ENCODE measurements around the gene CPED1.
"Not testable (repeated sequence)": the region's sequence is repeated elsewhere in the genome, so short reads cannot be mapped to it uniquely, and the experiment has no call there.

CPED1 gene

DNA sequence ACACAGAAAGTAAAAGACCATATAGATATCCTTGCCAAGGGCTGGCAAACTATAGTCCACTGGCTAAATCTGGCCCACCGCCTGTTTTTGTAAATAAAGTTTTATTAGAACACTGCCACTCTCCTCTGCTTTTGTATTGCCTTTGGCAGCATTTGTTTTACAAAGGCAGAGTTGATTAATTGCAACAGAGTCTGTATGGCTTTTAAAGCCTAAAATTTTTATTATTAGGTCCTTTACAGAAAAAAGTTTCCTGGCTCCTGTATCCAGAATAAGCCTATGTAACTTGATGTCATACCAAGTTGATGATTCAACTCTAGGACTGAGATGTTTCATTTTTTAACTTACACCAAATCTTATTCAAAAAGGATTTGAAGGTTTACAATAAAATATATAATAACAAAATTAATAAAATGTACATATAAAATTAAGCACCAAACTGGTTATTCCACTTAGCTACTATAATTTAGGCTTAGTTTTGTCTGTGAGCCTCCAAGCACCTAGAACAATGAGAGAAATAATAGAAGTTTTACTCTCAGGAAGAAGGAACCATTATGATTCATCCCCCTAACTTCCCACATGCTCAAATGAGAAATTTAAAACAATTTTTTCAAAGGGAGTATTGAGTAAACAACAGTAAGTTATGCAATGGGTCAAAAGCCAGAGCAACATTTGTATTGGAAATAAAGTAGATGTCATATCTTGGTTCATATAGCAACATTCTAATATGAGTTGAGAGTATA, 31.9 kb downstream of the CPED1 start:
- peak; percentile 56 for DNase-seq (ENCODE audit: low spot score)

DNA sequence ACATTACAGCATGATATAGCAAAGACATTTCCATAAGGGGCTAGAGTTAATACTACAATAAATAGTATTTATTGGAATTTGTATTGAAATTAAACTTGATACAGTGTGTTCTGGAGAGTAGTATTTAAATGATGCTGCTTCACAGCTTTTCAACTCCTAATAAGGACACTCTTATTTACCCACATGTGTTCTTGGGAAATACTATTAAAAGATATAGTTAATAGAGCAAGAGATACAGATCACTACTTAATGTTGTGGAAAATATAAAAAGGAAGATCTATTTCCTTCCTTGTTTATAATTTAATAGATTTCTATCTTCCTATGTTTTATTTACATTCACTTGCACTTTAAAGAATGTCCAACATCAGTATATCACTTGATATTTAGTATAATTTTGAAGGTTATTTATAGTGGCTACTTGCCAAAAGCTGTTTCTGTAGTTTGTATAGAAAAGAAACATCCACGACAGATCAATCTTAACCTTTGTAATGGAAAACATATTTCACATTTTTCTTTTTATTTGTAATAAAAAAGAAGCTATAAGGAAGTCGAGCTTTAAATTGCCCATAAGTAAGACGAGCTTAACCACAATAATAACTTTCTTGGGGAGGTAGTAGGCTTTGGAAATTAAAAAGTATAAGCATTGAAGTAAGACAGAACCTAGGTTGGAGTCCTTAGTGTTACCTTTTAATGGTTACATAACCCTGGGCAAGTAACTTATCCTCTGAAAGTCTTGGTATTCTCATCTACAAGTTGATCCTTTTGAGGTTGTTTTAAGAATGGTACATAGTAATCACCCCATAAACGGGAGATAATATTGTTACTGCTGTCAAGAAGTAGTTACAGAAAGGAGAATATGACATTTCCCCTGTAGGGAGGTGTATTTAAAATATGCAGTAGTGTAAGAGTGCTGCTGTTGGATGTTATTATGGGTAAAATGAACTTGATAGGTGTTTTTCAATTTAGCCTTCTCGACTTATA, 32.8 kb downstream of the CPED1 start:
- no peak for DNase-seq (ENCODE audit: low spot score)

DNA sequence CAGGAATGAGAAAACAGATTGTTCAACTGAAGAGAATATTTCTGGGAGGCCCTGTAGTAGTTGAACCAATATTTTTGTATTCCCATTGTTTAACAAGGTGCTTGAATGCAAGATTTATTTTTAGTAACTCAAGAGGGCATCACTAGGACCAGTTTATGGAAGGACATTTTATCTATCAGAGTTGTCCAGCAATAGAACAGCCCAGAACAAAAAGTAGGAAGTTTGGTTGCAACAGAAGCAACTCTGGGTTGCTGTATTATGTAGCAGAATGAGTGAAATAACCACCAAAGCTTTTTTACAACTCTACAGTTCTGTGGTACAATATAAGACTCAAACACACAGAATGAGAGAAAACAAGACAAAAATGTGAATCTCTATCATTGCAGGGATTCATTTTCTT, 34.7 kb downstream of the CPED1 start:
- DNase-seq (ENCODE audit: low spot score), result no peak

DNA sequence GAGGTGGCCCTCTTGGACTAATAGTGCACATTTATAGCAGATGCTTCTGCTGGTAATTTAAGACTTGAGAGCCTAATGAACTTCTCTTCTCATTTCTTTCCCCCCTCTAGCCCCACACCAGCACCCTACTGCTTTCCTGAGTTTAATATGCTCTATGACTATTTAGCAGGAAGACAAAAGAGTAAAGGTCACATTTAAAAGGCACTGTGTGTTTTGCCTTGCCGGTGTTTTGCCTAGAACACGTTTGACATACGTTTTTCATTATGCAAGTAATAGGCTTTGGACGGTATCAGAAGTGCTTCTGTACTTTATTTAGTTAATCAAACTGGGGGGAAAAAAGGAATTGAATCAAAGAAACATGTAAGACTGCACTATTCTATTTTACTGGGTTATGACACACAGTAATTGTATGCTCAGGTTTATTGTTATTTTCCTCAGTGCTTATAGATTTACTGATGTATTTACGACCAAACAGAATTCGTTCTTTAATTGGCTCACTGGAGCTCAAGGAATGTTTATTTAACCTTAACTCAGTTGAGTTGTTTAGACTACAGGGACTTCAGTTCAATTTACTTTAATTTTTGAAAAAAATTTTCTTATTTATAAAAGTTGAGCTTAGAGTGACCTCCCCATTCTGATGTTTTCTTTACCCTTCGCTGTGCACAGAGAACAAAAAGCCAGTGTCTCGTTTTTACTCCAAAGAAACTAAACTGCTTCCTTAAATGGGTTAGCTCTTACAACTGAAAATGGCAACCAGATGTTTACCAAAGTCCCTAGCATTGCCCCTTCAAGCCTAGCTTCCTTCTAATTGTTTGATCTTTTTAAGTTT, 35.4 kb downstream of the CPED1 start:
- no peak for DNase-seq (ENCODE audit: low spot score)

DNA sequence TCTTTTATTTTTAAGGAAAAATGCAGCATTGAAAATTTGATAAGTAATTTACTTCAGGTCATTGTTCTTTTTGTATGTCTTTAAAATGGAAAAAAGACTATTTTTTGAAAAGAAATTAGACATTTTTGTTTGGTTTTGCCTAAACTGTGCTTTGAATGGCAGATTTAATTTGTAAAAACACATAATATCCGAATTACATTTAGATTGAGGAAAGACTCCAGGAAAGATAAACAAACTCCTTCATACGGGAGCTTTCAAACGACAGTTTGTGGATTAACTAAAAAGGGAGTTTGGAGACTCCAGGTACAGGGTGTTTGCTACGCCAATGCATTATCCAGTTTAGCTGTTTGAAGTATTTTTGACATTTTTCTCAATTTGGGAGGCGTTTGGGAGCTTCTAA, 36.1 kb downstream of the CPED1 start:
- no peak for DNase-seq (ENCODE audit: low spot score)

DNA sequence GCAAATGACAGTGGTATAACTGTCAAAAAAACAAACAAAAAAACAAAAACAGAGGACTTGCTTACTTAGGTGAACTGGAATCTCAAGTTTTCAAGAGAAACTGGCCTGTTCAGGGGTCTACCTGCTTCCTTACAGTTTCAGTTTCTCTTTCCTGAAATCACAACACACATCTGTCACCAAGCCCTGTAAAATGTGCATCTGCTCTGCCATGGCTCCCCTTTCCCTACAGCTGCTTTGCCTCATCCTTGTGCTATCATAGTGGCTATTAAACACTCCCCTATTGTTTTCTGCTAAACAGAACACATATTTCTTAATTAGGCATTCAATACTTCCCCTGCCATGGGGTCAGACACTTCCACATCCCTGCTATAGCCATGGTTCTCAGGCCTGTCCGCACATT, 37.6 kb downstream of the CPED1 start:
- no peak for DNase-seq (ENCODE audit: low spot score)

DNA sequence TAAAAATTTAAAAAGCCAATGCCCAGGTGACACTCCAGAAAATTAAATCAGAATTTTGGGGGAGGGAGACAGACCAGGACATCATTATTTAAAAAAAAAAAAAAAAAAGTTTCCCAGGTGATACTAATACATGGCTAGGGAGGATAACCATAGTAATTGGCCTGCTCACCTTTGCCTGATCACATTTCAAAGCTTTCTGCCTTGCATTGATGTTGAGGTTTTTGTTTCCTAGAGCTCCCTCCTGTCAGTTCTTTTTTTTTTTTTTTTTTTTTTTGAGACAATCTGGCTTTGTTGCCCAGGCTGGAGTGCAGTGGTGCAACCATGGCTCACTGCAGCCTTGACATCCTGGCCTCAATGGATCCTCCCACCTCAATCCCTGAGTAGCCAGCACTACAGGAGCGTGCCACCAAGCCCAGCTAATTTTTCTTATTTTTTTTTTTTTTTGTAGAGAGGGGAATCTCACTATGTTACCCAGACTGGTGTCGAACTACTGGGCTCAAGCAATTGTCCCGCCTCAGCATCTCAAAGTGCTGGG, 38.1 kb downstream of the CPED1 start:
- DNase-seq (ENCODE audit: low spot score), result no peak

DNA sequence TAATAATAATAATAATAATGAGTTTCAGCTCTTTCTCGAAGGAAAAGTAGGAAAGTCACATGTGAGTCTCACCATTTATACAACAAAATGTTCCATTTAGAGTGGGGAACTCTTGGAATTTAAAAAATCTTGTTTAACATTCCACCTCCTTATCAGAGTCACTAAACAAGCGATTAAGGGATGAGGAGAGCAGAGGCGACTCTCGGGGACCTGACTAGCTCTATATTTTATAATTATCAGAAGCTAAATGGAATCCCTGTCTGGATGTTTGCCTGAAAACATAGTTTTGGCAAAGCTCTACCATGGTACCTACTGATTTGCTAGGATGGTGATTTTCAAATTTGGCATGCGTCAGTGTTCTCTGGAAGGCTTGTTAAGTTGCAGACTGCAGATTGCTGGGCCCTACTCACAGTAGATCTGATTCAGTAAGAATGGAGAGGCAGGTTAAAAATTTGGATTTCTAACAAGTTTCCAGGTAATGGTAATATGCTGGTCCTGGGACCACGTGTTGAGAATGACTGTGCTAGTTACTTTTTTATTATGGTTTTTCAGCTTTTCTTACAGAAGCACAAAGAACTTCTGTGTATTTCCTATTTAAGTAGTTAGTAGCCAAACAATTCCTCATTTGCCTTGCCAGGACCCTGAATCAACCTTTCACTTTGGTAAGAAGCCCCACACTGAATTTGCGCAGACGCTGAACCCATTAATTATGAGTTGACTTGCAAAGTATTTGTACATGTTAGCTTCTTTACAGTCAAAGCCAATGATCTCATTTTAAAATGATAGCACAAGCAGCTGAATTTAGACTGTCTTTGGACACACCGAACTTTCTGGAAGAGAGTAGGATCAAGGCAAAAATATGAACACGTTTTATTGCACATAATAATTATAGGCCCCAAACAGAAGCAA, 39.5 kb downstream of the CPED1 start:
- DNase-seq (ENCODE audit: low spot score), result no peak

DNA sequence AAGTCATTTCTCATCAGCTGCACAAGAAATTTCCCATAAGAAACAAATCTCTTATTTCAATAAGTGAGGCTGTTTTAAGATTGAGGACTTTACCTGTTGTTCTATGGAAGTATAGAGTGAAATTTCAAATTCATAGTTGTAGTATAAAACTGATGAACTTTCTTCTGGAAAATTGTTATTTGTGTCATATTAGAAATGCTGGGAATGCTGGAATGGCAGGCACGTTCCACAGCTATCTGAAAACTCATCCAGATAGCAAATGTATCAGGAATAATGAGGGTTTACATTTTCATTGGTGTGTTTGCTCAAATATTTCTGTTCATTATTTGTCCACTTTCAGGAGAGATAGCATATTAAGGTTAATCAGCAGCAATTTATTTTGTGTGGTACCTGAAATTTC, 40.8 kb downstream of the CPED1 start:
- DNase-seq (ENCODE audit: low spot score), result no peak

DNA sequence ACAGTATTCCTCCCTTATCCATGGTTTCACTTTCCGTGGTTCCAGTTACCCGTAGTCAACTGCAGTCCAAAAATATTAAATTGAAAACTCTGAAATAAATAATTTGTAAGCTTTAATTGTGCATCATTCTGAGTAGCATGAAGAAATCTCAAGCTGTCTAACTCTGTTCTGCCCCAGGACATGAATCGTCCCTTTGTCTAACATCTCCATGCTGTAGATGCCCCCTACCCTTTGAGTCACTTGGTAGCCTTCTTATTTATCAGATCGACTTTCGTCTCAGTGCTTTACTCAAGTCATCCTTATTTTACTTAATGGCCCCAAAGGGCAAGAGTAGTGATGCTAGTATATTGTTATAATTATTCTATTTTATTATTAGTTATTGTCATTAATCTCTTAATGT, 41.8 kb downstream of the CPED1 start:
- no peak for DNase-seq (ENCODE audit: low spot score)

DNA sequence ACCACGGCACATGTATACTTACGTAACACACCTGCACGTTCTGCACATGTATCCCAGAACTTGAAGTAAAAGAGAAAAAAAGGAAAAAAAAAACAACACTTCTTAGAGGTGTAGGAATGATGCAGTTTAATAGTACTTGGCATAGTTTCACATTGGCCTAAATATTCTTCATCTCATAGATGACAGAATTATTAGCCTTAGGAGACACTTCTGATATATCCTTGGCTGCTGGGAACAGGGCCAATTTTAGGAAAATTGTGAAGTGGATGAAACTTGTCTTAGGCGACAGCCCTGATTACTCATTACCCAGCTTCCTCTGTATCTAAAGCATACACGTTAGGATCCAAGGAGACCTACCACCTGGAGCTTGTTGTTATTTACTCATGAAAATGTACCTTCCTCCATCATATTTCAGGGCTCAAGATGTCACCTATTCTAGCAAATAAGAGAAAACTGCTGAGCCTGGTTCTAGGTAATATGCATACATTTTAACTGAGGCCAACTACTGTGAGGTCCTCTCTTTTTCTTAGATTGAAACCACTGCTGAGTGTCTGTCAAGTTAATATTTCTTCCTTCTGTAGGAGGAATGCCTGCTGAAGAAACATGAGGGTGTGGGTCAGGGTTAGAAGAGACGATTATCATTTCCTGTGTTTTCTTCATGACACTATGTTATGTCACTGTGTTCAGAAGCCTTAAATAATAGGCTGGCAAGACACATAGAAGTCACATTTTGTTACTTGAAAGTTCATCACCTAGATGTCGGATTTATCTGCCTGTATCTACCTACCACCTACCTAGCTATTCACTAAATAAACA, 44.3 kb downstream of the CPED1 start:
- DNase-seq (ENCODE audit: low spot score), result no peak

DNA sequence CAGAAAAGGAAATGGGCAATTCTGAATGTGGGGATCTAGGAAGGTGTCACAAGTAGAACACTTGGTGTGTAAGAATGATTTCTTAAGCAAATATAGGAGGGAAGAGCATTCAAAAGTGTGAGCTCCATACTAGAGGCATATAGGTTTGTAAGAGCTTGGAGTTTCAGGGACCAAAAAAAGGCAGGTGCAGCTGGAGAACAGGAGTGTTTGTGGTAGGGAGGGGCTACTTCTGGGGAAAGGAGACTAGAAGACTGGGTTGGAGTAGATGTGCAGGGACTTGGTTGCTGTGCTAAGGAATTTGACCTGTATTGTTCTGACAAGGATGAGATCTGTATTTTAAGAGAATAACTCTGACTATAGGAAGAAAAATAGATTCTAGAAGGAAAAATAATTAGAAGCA, 46.4 kb downstream of the CPED1 start:
- DNase-seq (ENCODE audit: low spot score), result no peak

DNA sequence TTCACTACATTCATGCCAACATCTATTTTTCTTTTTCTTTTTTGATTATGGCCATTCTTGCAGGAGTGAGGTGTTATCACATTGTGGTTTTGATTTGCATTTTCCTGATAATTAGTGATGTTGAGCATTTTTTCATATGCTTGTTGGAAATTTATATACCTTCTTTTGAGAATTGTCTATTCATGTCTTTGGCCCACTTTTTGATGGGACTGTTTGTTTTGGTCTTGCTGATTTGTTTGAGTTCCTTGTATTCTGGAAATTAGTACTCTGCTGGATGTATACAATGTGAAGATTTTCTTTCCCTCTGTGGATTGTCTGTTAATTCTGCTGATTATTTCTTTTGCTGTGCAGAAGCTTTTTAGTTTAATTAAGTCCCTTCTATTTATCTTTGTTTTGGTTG, 48.3 kb downstream of the CPED1 start:
- DNase-seq (ENCODE audit: low spot score), result not testable (repeated sequence)

DNA sequence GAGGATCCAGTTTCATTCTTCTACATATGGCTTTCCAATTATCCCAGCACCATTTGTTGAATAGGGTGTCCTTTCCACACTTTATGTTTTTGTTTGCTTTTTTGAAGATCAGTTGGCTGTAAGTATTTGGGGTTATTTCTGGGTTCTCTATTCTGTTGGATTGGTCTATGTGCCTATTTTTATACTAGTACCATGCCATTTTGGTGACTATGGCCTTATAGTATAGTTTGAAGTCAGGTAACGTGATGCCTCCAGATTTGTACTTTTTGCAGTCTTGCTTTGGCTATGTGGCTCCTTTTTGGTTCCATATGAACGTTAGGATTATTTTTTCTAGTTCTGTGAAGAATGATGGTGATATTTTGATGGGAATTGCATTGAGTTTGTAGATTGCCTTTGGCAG, 48.8 kb downstream of the CPED1 start:
- not testable (repeated sequence) for DNase-seq (ENCODE audit: low spot score)

DNA sequence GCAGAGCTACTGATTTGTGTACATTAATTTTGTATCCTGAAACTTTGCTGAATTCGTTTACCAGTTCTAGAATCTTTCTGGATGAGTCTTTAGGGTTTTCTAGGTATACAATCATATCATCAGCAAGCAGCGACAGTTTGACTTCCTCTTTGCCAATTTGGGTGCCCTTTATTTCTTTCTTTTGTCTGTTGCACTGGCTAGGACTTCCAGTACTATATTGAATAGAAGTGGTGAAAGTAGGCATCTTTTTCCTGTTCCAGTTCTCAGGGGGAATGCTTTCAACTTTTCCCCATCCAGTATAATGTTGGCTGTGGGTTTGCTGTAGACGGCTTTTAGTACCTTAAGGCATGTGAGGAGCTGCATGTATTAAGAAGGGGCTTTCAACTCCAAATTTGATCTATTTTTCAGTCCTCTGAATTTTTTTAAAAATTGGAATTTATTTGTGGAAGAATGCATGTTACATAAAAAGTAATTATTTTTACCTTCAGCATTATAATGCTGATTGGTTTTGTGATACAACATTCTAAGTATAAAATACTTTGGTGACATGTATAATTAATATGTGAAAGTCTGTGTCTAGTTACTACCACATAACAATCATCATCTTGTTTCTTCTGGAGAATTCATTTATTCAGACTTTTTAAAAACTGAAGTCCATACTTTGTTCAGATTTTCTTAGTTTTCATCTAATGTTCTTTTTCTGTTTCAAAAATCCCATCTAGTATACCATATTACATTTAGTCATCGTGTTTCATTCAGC, 49.6 kb downstream of the CPED1 start:
- DNase-seq (ENCODE audit: low spot score), result no peak

DNA sequence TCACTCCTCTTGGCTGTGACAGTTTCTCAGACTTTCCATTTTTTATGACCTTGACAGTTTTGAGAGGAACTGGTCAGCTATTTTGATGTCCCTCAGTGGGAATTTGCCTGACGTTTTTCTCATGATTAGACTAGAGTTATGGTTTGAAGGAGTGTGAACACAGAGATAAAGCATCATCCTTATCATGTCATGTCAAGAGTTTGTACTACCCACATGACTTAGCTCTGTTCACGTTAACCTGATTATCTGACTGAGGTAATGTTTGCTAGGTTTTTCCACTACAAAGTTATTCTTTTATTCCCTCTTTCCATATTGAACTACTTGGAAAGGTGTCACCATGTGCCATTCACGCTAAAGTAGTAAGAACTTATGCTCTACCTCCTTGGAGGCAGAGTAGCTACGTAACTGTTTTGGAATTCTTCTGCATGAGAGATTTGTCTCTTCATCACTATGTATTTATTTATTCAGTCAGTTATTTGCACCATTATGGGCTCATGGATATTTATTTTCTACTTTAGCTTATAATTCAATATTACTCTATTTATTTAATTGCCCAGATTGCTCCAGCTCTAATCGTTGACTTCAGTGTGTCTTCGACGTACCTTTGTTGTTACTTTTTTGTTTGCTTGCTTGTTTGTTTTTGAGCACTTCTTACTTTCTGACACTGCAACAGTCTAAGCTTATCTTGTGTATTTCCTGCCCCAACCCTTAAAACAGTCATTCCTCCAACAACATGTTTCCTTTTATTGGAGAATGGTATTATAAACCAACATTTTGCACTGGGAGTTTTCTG, 50.4 kb downstream of the CPED1 start:
- DNase-seq (ENCODE audit: low spot score), result no peak

DNA sequence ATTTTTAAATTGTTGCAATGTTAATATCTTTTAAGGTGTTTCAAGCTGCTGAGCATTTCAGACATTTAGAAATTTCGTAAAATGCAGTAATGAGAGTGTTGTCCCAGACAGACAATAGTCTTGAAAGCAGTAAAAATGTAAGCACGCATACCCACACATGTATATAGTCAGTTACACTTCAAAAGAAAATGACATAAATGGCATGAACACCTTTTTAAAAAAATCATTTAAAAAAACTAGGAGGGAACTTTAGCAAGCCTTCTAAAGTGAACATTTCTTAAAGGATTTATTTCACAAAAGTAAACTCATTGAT, 51.0 kb downstream of the CPED1 start:
- DNase-seq (ENCODE audit: low spot score), result no peak

DNA sequence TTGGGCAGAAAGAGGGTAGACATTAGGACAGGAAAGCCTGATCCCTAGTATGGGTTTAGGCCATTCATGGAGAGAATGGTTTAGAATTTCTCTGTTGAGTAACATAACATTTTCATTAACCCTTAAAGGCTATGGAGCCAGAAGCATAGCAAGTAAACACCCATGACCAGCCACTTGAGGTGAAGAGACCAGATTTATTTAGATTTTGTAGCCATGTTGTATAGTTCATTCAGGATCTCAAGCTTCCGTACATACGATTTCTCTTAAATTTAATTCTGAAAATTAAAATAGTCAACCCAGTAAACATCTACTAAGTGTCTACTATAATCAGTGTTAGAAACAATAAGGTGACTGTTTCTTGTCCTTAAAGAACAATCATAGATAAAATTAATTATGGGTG, 51.5 kb downstream of the CPED1 start:
- no peak for DNase-seq (ENCODE audit: low spot score)

All from GM03348 (cell line).